ENCODE measurements around the gene MAN1C1.

- TF ChIP-seq ZFP30 (CRISPR knock-in tag; IDR thresholded peaks at IDR 0.05): no peak
- TF ChIP-seq GLIS3 (CRISPR knock-in tag; IDR thresholded peaks at IDR 0.05): no peak
- no peak for TF ChIP-seq TOX (CRISPR knock-in tag; IDR thresholded peaks at IDR 0.05; ENCODE audit: borderline replicate concordance)
- no peak for TF ChIP-seq PATZ1 (CRISPR knock-in tag; IDR thresholded peaks at IDR 0.05; ENCODE audit: borderline replicate concordance)
- TF ChIP-seq CREB5 (CRISPR knock-in tag; IDR thresholded peaks at IDR 0.05; ENCODE audit: low read depth): no peak
- TF ChIP-seq PPARA (CRISPR knock-in tag; IDR thresholded peaks at IDR 0.05; ENCODE audit: borderline replicate concordance): no peak
- no peak for TF ChIP-seq RARB (CRISPR knock-in tag; IDR thresholded peaks at IDR 0.05)
- TF ChIP-seq, protein P1, sequence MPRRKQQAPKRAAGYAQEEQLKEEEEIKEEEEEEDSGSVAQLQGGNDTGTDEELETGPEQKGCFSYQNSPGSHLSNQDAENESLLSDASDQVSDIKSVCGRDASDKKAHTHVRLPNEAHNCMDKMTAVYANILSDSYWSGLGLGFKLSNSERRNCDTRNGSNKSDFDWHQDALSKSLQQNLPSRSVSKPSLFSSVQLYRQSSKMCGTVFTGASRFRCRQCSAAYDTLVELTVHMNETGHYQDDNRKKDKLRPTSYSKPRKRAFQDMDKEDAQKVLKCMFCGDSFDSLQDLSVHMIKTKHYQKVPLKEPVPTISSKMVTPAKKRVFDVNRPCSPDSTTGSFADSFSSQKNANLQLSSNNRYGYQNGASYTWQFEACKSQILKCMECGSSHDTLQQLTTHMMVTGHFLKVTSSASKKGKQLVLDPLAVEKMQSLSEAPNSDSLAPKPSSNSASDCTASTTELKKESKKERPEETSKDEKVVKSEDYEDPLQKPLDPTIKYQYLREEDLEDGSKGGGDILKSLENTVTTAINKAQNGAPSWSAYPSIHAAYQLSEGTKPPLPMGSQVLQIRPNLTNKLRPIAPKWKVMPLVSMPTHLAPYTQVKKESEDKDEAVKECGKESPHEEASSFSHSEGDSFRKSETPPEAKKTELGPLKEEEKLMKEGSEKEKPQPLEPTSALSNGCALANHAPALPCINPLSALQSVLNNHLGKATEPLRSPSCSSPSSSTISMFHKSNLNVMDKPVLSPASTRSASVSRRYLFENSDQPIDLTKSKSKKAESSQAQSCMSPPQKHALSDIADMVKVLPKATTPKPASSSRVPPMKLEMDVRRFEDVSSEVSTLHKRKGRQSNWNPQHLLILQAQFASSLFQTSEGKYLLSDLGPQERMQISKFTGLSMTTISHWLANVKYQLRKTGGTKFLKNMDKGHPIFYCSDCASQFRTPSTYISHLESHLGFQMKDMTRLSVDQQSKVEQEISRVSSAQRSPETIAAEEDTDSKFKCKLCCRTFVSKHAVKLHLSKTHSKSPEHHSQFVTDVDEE (CRISPR knock-in tag; IDR thresholded peaks at IDR 0.05): no peak
- TF ChIP-seq SNAI2 (CRISPR knock-in tag; IDR thresholded peaks at IDR 0.05): no peak
Observed at GRCh38 chr1:25712299-25712970, 95.8 kb downstream of the MAN1C1 start.

Data from SK-N-SH treated with all-trans-retinoic acid at 6 μM for 48 hours (cell line).